Liver (tissue), 3 donors: ENCODE measurements around the gene TCF7L1.

Source experiments
- ATF3 ChIP-seq: IDR thresholded peaks from 2 replicates; pipeline ENCODE4 v1.6.1; 2016; ENCODE audit warnings: antibody characterized with exemption
- CTCF ChIP-seq: fragments of 150-350 bp; IDR thresholded peaks from 2 replicates; pipeline ENCODE4 v1.5.1; 2017; ENCODE audit warnings: improper control_type of control experiment, low read depth, low read length; ENCODE audit not compliant: missing input control
- FOXA2 ChIP-seq: IDR thresholded peaks from 2 replicates; pipeline ENCODE4 v1.6.1; 2016; ENCODE audit warnings: antibody characterized with exemption
- GABPA ChIP-seq, 2 donors: IDR thresholded peaks in 1 of 2; conservative IDR thresholded peaks in 1 of 2; 2 replicates each; pipeline ENCODE4 v1.6.1; 2016; ENCODE audit warnings: antibody characterized with exemption in 2 of 2, mild to moderate bottlenecking in 1 of 2, moderate library complexity in 1 of 2
- REST ChIP-seq: IDR thresholded peaks from 2 replicates; pipeline ENCODE4 v1.6.1; 2016; ENCODE audit warnings: antibody characterized with exemption, mild to moderate bottlenecking
- RXRA ChIP-seq, 2 donors: IDR thresholded peaks; 2 replicates each; pipeline ENCODE4 v1.6.1; 2017 to 2018; ENCODE audit warnings: antibody characterized with exemption in 2 of 2, mild to moderate bottlenecking in 1 of 2
- TAF1 ChIP-seq: conservative IDR thresholded peaks from 2 replicates; pipeline ENCODE4 v1.6.1; 2016; ENCODE audit warnings: antibody characterized with exemption, mild to moderate bottlenecking
- YY1 ChIP-seq: IDR thresholded peaks from 2 replicates; pipeline ENCODE4 v1.6.1; 2016; ENCODE audit warnings: antibody characterized with exemption, mild to moderate bottlenecking
- ZBTB33 ChIP-seq: IDR thresholded peaks from 2 replicates; pipeline ENCODE4 v1.6.1; 2016; ENCODE audit warnings: antibody characterized with exemption
- donor health status: healthy.
- donor health status: healthy.

GRCh38 chr2:85323351-85323987, 190.3 kb downstream of the TCF7L1 start:
- no peak for TF ChIP-seq CTCF
- TF ChIP-seq FOXA2, result no peak
- no peak for TF ChIP-seq ATF3
- peak in 1 of 2 donors; percentile 12 for TF ChIP-seq GABPA (IDR thresholded peaks at IDR 0.05 in 1 of 2, conservative IDR thresholded peaks at IDR 0.05 in 1 of 2)
- peak; percentile 50 for TF ChIP-seq YY1
- peak; percentile 56 for TF ChIP-seq TAF1
- peak in 1 of 2 donors; percentile 49 for TF ChIP-seq RXRA (IDR thresholded peaks at IDR 0.05)
- TF ChIP-seq ZBTB33, result no peak
- peak; percentile 54 for TF ChIP-seq REST
